Astrocyte (in vitro differentiated cells and primary cell): Measurements from ENCODE around the gene VRTN. TPM values are rescaled to one million over a fixed set of nuclear protein-coding genes. Genes with fewer than 3 reads are reported as not detected.

Experiments
- DNase-seq: peaks from one replicate; pipeline ENCODE4 v3.0.0-alpha.2; 2010; ENCODE audit warnings: low read depth
- FAIRE-seq: peaks from 2 replicates; lab custom pipeline; 2011; peaks lifted over from hg19 to GRCh38; lab: Jason Lieb, UNC
- H2AFZ ChIP-seq: 2 replicates; pipeline ENCODE4 v1.6.0; 2012; ENCODE audit warnings: low read depth, low read length, inconsistent platforms
- H3K27ac ChIP-seq: 2 replicates; pipeline ENCODE4 v1.5.1; 2011; ENCODE audit warnings: low read depth, low read length, inconsistent platforms
- H3K27me3 ChIP-seq: 2 replicates; pipeline ENCODE4 v1.6.0; 2011; ENCODE audit warnings: low read length, inconsistent platforms; ENCODE audit not compliant: insufficient read depth
- H3K36me3 ChIP-seq: 2 replicates; pipeline ENCODE4 v1.5.1; 2011; ENCODE audit warnings: low read length, inconsistent platforms; ENCODE audit not compliant: insufficient read depth
- H3K4me1 ChIP-seq: 2 replicates; pipeline ENCODE4 v1.5.1; 2011; ENCODE audit warnings: low read length, inconsistent platforms; ENCODE audit not compliant: insufficient read depth
- H3K4me2 ChIP-seq: 2 replicates; pipeline ENCODE4 v1.6.0; 2012; ENCODE audit warnings: low read length, inconsistent platforms
- H3K4me3 ChIP-seq: 2 replicates; pipeline ENCODE4 v1.5.1; 2011; ENCODE audit warnings: low read depth, mild to moderate bottlenecking, low read length, inconsistent platforms; ENCODE audit not compliant: insufficient read depth
- H3K79me2 ChIP-seq: 2 replicates; pipeline ENCODE4 v1.6.0; 2012; ENCODE audit warnings: mild to moderate bottlenecking, low read length, inconsistent platforms; ENCODE audit not compliant: insufficient read depth
- H3K9ac ChIP-seq: 2 replicates; pipeline ENCODE4 v1.6.0; 2012; ENCODE audit warnings: mild to moderate bottlenecking, low read length, inconsistent platforms
- H3K9me3 ChIP-seq: 2 replicates; pipeline ENCODE4 v1.5.1; 2012; ENCODE audit warnings: low read depth, mild to moderate bottlenecking, low read length, inconsistent platforms; ENCODE audit not compliant: insufficient read depth
- H4K20me1 ChIP-seq: 2 replicates; pipeline ENCODE4 v1.6.0; 2012; ENCODE audit warnings: low read length, inconsistent platforms; ENCODE audit not compliant: insufficient read depth
- H3K27ac Mint-ChIP-seq: one replicate; pipeline ENCODE4 v1.8.0; 2021; ENCODE audit warnings: mild to moderate bottlenecking, mixed read lengths; ENCODE audit not compliant: unreplicated experiment
- H3K27me3 Mint-ChIP-seq: one replicate; pipeline ENCODE4 v1.8.0; 2021; ENCODE audit warnings: low read depth, mixed read lengths; ENCODE audit not compliant: unreplicated experiment
- H3K36me3 Mint-ChIP-seq: one replicate; pipeline ENCODE4 v1.8.0; 2021; ENCODE audit warnings: low read depth, mixed read lengths; ENCODE audit not compliant: unreplicated experiment
- H3K4me1 Mint-ChIP-seq: one replicate; pipeline ENCODE4 v1.8.0; 2021; ENCODE audit warnings: low read depth, mixed read lengths; ENCODE audit not compliant: unreplicated experiment
- H3K4me3 Mint-ChIP-seq: one replicate; pipeline ENCODE4 v1.8.0; 2021; ENCODE audit warnings: mild to moderate bottlenecking, moderate library complexity, mixed read lengths; ENCODE audit not compliant: unreplicated experiment
- H3K9me3 Mint-ChIP-seq: one replicate; pipeline ENCODE4 v1.8.0; 2021; ENCODE audit warnings: mild to moderate bottlenecking, mixed read lengths; ENCODE audit not compliant: unreplicated experiment
- CTCF ChIP-seq: IDR thresholded peaks from 2 replicates; pipeline ENCODE4 v1.5.1; 2011; ENCODE audit warnings: low read depth, mild to moderate bottlenecking, inconsistent platforms, low read length, moderate library complexity; ENCODE audit not compliant: insufficient read depth
- EZH2 ChIP-seq: IDR thresholded peaks from 2 replicates; pipeline ENCODE4 v1.6.1; 2012; ENCODE audit warnings: mild to moderate bottlenecking, low read length, inconsistent platforms; ENCODE audit not compliant: insufficient read depth
- total RNA-seq: library from RNA; stranded (reverse); gene quantifications from 2 replicates; pipeline ENCODE4 v1.2.1, GENCODE V29; 2021

VRTN gene
- total RNA-seq, 1 donor from 2014 or later = 0.16 TPM

- Histone ChIP-seq H3K4me3 (no peak overlapping the region), H3K9ac (no peak overlapping the region), H3K4me2 (no peak overlapping the region), H3K9me3 (no peaks in the 10 kb centered on the region), H3K36me3 (no peaks in the 10 kb centered on the region), H3K27me3 (peaks cover 22% of the 10 kb centered on the region), H2AFZ (no peak overlapping the region), H3K27ac (no peak overlapping the region), H4K20me1 (no peaks in the 10 kb centered on the region), H3K4me1 (peaks cover 4% of the 10 kb centered on the region), H3K79me2 (no peaks in the 10 kb centered on the region)
- Mint-ChIP-seq H3K27ac (no peak overlapping the region), H3K9me3 (no peaks in the 10 kb centered on the region), H3K27me3 (peaks cover 53% of the 10 kb centered on the region), H3K4me3 (no peak overlapping the region), H3K4me1 (peaks cover 7% of the 10 kb centered on the region), H3K36me3 (no peaks in the 10 kb centered on the region)
- TF ChIP-seq EZH2 (no peak), CTCF (no peak)
- FAIRE-seq (no peak), DNase-seq (no peak)
Observed at GRCh38 chr14:74403619-74404417, 55.5 kb downstream of the VRTN start.

GRCh38 chr14:74404435-74404834 is 56.2 kb downstream of the VRTN start:
- H3K4me1 Mint-ChIP-seq = peaks cover 5% of the 10 kb centered on the region

More at GRCh38 chr14:74404435-74404834, 56.2 kb downstream of the VRTN start:
- no peak overlapping the region for H3K4me3 Mint-ChIP-seq
- Histone ChIP-seq H3K9ac (no peak overlapping the region), H3K4me1 (peaks cover 4% of the 10 kb centered on the region), H3K79me2 (no peaks in the 10 kb centered on the region), H3K27me3 (peaks cover 16% of the 10 kb centered on the region), H4K20me1 (no peaks in the 10 kb centered on the region), H3K27ac (no peak overlapping the region), H3K36me3 (no peaks in the 10 kb centered on the region), H3K4me3 (no peak overlapping the region), H3K9me3 (no peaks in the 10 kb centered on the region), H3K4me2 (no peak overlapping the region), H2AFZ (no peak overlapping the region)
- H3K9me3 Mint-ChIP-seq = no peaks in the 10 kb centered on the region
- DNase-seq (no peak), FAIRE-seq (no peak)
- peaks cover 48% of the 10 kb centered on the region for H3K27me3 Mint-ChIP-seq
- H3K36me3 Mint-ChIP-seq = no peaks in the 10 kb centered on the region
- no peak for TF ChIP-seq EZH2
- no peak for TF ChIP-seq CTCF
- no peak overlapping the region for H3K27ac Mint-ChIP-seq
